Colonic mucosa (tissue), 4 donors: ENCODE data around the gene SCP2. TPM values are rescaled to one million over a fixed set of nuclear protein-coding genes. Genes with fewer than 3 reads are reported as not detected.

ENCODE experiments used
- DNase-seq: peaks from one replicate; pipeline ENCODE4 v3.0.0-alpha.2; 2020
- H3K27ac ChIP-seq: fragments of 200-600 bp; one replicate; pipeline ENCODE4 v1.8.0; 2021
- H3K27me3 ChIP-seq: fragments of 200-600 bp; one replicate; pipeline ENCODE4 v1.8.0; 2021
- H3K36me3 ChIP-seq: fragments of 200-600 bp; one replicate; pipeline ENCODE4 v1.8.0; 2021
- H3K4me1 ChIP-seq: fragments of 200-600 bp; one replicate; pipeline ENCODE4 v1.8.0; 2021; ENCODE audit warnings: mild to moderate bottlenecking
- H3K4me3 ChIP-seq: fragments of 200-600 bp; one replicate; pipeline ENCODE4 v1.8.0; 2021
- H3K9ac ChIP-seq, 2 donors: one replicate each; pipeline ENCODE4 v1.7.0; 2013; ENCODE audit warnings: control low read depth in 2 of 2, low read depth in 2 of 2, low read length in 2 of 2
- H3K9me3 ChIP-seq: fragments of 200-600 bp; one replicate; pipeline ENCODE4 v1.8.0; 2021
- intact Hi-C: fragments of 100-400 bp; cut with DNase I; formaldehyde crosslinking; loops from one replicate; pipeline ENCODE4 v1.14.1; 2022
- total RNA-seq, 2 donors: library from RNA; stranded (reverse); fragmentation: NEBNext Ultra II Directional in 1 of 2; extraction: Animal tissue kit (Norgen Biotek cat#: 25700) in 1 of 2; gene quantifications; one replicate each; pipeline ENCODE4 v1.2.1, GENCODE V29; 2021
- TF ChIP-seq, protein P1 (sequence below): fragments of 200-600 bp; IDR thresholded peaks from one replicate; pipeline ENCODE4 v1.8.0; 2022; ENCODE audit warnings: antibody characterized with exemption, mild to moderate bottlenecking
- donor health status: healthy.
- donor health status: DM: no; HTN: no; CAD: no.
- donor health status: DM: no; HTN: no; CAD: no.

The SCP2 gene
- total RNA-seq, 2 donors from 2014 or later, result 178 to 325 TPM

- intact Hi-C loops, result no loop called here
- H3K4me1 ChIP-seq, result no peaks in the 10 kb centered on the region
- no peak for DNase-seq
- TF ChIP-seq, protein P1, sequence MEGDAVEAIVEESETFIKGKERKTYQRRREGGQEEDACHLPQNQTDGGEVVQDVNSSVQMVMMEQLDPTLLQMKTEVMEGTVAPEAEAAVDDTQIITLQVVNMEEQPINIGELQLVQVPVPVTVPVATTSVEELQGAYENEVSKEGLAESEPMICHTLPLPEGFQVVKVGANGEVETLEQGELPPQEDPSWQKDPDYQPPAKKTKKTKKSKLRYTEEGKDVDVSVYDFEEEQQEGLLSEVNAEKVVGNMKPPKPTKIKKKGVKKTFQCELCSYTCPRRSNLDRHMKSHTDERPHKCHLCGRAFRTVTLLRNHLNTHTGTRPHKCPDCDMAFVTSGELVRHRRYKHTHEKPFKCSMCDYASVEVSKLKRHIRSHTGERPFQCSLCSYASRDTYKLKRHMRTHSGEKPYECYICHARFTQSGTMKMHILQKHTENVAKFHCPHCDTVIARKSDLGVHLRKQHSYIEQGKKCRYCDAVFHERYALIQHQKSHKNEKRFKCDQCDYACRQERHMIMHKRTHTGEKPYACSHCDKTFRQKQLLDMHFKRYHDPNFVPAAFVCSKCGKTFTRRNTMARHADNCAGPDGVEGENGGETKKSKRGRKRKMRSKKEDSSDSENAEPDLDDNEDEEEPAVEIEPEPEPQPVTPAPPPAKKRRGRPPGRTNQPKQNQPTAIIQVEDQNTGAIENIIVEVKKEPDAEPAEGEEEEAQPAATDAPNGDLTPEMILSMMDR, result no peak
- no peaks in the 10 kb centered on the region for H3K36me3 ChIP-seq
- H3K9ac ChIP-seq, result no peak overlapping the region
- no peak overlapping the region for H3K27ac ChIP-seq
- no peak overlapping the region for H3K4me3 ChIP-seq
- H3K9me3 ChIP-seq, result no peaks in the 10 kb centered on the region
- no peaks in the 10 kb centered on the region for H3K27me3 ChIP-seq
Observed at GRCh38 chr1:53075761-53076163, 148.7 kb downstream of the SCP2 start.

- H3K4me1 ChIP-seq, result no peaks in the 10 kb centered on the region
- TF ChIP-seq, protein P1, result no peak
- H3K27ac ChIP-seq, result no peak overlapping the region
- H3K27me3 ChIP-seq, result no peaks in the 10 kb centered on the region
- H3K9ac ChIP-seq, result no peak overlapping the region
- H3K36me3 ChIP-seq, result no peaks in the 10 kb centered on the region
- intact Hi-C loops, result no loop called here
- H3K4me3 ChIP-seq, result no peak overlapping the region
- no peak for DNase-seq
- no peaks in the 10 kb centered on the region for H3K9me3 ChIP-seq
Observed at GRCh38 chr1:53076165-53076564, 149.1 kb downstream of the SCP2 start.

DNA sequence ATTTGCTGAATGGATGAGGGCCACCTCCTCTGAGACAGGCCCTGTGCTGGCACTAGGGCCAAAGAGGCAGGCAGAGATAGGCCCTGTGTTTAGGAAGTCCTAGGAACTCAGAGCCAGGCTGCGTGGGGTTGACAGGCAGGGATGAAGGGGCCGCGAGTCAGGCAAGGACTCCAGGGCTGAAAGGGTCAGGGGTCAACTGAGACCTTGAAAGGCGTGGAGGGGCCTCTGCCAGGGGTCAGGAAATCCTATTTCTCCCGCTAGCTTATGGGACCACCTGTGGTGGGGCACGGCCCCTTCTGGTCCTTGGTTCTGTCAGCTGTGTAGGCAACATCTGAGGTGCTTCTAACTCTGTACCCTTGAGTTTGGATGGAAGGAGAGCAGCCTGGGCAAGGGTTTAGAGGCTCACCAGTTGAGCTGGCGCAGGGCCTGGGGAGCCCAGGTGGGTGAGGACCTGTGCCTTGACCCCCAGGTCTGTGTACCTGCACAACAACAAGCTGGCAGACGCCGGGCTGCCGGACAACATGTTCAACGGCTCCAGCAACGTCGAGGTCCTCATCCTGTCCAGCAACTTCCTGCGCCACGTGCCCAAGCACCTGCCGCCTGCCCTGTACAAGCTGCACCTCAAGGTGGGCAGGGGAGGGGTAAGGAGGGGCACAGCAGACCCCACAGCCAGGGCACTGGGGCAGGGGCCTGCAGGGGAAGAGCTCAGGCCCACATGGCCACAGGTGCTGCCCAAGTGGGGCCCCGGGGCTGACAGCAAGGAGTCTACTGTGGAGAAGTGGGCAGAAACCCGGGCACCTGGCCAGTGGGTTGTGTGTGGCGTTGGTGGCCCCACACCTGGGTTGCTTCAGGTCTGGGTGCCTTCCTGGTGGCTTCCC lies 149.9 kb downstream of the SCP2 start:
- intact Hi-C loops, result no loop called here
- H3K4me3 ChIP-seq, result no peak overlapping the region
- H3K27ac ChIP-seq, result no peak overlapping the region
- DNase-seq, result no peak
- TF ChIP-seq, protein P1, result no peak
- H3K9me3 ChIP-seq, result no peaks in the 10 kb centered on the region
- no peaks in the 10 kb centered on the region for H3K4me1 ChIP-seq
- no peaks in the 10 kb centered on the region for H3K36me3 ChIP-seq
- no peak overlapping the region for H3K9ac ChIP-seq
- no peaks in the 10 kb centered on the region for H3K27me3 ChIP-seq

- no peak for DNase-seq
- Histone ChIP-seq H3K9me3 (no peaks in the 10 kb centered on the region), H3K4me1 (no peaks in the 10 kb centered on the region), H3K27me3 (no peaks in the 10 kb centered on the region), H3K4me3 (no peak overlapping the region), H3K27ac (no peak overlapping the region), H3K9ac (no peak overlapping the region), H3K36me3 (no peaks in the 10 kb centered on the region)
- TF ChIP-seq, protein P1, result no peak
- intact Hi-C loops, result no loop called here
Observed at GRCh38 chr1:53077599-53077965, 150.5 kb downstream of the SCP2 start.

DNA sequence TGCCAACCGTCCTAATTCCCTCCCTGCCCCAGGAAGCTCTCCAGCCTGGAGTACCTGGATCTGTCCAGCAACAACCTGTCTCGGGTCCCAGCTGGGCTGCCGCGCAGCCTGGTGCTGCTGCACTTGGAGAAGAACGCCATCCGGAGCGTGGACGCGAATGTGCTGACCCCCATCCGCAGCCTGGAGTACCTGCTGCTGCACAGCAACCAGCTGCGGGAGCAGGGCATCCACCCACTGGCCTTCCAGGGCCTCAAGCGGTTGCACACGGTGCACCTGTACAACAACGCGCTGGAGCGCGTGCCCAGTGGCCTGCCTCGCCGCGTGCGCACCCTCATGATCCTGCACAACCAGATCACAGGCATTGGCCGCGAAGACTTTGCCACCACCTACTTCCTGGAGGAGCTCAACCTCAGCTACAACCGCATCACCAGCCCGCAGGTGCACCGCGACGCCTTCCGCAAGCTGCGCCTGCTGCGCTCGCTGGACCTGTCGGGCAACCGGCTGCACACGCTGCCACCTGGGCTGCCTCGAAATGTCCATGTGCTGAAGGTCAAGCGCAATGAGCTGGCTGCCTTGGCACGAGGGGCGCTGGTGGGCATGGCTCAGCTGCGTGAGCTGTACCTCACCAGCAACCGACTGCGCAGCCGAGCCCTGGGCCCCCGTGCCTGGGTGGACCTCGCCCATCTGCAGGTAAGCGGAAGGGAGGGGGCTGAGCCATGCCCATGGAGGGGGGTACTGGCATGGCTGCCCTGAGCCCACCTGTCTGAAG lies 151.4 kb downstream of the SCP2 start:
- no peak for DNase-seq
- Histone ChIP-seq H3K9me3 (no peaks in the 10 kb centered on the region), H3K4me1 (no peaks in the 10 kb centered on the region), H3K27ac (no peak overlapping the region), H3K4me3 (no peak overlapping the region), H3K9ac (no peak overlapping the region), H3K36me3 (no peaks in the 10 kb centered on the region), H3K27me3 (no peaks in the 10 kb centered on the region)
- intact Hi-C loops, result no loop called here
- TF ChIP-seq, protein P1, result no peak
